Fibroblast of mammary gland (primary cell): ENCODE results near the gene PTH2.
"Not testable (repeated sequence)": the region's sequence is repeated elsewhere in the genome, so short reads cannot be mapped to it uniquely, and the experiment has no call there.

Experiments used
- DNase-seq: peaks from one replicate; pipeline ENCODE4 v3.0.0-alpha.2; 2010; ENCODE audit warnings: low read depth
- H3K4me3 ChIP-seq: 2 replicates; pipeline ENCODE4 v1.5.1; 2011; ENCODE audit warnings: low read depth, mild to moderate bottlenecking, low read length, moderate library complexity; ENCODE audit not compliant: control insufficient read depth
- CTCF ChIP-seq: conservative IDR thresholded peaks from 2 replicates; pipeline ENCODE4 v1.5.1; 2011; ENCODE audit warnings: low read depth, low read length, inconsistent platforms; ENCODE audit not compliant: control insufficient read depth, insufficient read depth

Gene PTH2

GRCh38 chr19:49448432-49448786 lies 25.2 kb upstream of the PTH2 start:
- no peak for TF ChIP-seq CTCF
- no peak overlapping the region for H3K4me3 ChIP-seq
- DNase-seq = no peak

- DNase-seq = peak; percentile 69
- peak overlapping the region; percentile 6 for H3K4me3 ChIP-seq
- TF ChIP-seq CTCF = no peak
These were observed 24.5 kb upstream of the PTH2 start for GRCh38 chr19:49447485-49448431.

- no peak for TF ChIP-seq CTCF
- no peak for DNase-seq
- H3K4me3 ChIP-seq = no peak overlapping the region
These were observed 22.8 kb upstream of the PTH2 start for GRCh38 chr19:49445997-49446396.

GRCh38 chr19:49444100-49444700 lies 21.0 kb upstream of the PTH2 start:
- not testable (repeated sequence) for DNase-seq, H3K4me3 ChIP-seq

- peak overlapping the region; percentile 68 for H3K4me3 ChIP-seq
- TF ChIP-seq CTCF = peak; percentile 67
- peak; percentile 94 for DNase-seq
These were observed 20.3 kb upstream of the PTH2 start for GRCh38 chr19:49443366-49444099.

GRCh38 chr19:49442771-49443365 lies 19.6 kb upstream of the PTH2 start:
- DNase-seq = peak; percentile 86
- TF ChIP-seq CTCF = no peak

More at GRCh38 chr19:49442771-49443365, 19.6 kb upstream of the PTH2 start:
- H3K4me3 ChIP-seq = peak overlapping the region; percentile 68
